Mammary epithelial cell (primary cell): Measurements from ENCODE around the gene LMAN1.

Experiments
- EZH2 ChIP-seq: IDR thresholded peaks from 2 replicates; pipeline ENCODE4 v1.6.1; 2012; ENCODE audit warnings: low read length, inconsistent platforms, borderline replicate concordance
- TF ChIP-seq, protein P1 (sequence below), 2 donors: IDR thresholded peaks in 1 of 2; conservative IDR thresholded peaks in 1 of 2; 2 replicates each; pipeline ENCODE4 v1.5.1; 2011 to 2012; ENCODE audit warnings: inconsistent platforms in 2 of 2, low read length in 2 of 2, mild to moderate bottlenecking in 2 of 2, control low read depth in 1 of 2, low read depth in 1 of 2; ENCODE audit not compliant: insufficient read depth in 1 of 2; ENCODE audit errors: extremely low read depth in 1 of 2

DNA sequence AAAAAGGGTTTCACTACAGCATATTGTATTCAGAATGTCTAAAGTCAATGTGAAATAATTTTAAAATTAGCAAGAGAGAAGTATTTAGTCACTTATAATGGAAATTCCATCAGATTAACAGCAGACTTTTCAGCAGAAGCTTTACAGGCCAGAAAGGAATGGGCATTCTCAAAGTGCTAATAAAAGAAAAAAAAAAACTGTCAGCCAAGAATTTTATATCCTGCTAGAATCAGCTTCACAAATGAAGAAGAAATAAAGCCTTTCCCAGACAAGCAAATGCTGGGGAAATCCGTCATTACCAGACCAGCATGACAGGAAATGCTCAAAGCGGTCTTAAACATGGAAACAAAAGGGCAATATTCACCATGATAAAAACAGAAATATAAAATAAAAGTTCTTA, 18.8 kb downstream of the LMAN1 start:
- TF ChIP-seq, protein P1, sequence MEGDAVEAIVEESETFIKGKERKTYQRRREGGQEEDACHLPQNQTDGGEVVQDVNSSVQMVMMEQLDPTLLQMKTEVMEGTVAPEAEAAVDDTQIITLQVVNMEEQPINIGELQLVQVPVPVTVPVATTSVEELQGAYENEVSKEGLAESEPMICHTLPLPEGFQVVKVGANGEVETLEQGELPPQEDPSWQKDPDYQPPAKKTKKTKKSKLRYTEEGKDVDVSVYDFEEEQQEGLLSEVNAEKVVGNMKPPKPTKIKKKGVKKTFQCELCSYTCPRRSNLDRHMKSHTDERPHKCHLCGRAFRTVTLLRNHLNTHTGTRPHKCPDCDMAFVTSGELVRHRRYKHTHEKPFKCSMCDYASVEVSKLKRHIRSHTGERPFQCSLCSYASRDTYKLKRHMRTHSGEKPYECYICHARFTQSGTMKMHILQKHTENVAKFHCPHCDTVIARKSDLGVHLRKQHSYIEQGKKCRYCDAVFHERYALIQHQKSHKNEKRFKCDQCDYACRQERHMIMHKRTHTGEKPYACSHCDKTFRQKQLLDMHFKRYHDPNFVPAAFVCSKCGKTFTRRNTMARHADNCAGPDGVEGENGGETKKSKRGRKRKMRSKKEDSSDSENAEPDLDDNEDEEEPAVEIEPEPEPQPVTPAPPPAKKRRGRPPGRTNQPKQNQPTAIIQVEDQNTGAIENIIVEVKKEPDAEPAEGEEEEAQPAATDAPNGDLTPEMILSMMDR (conservative IDR thresholded peaks at IDR 0.05 in 1 of 2, IDR thresholded peaks at IDR 0.05 in 1 of 2; ENCODE audit: extremely low read depth in 1 of 2, insufficient read depth in 1 of 2, low read depth in 1 of 2, low read length in 2 of 2), result no peak
- no peak for TF ChIP-seq EZH2
